HepG2 (cell line): ENCODE measurements around the gene TMEM151A. TPM values are rescaled to one million over a fixed set of nuclear protein-coding genes. Genes with fewer than 3 reads are reported as not detected.

Experiments used
- CHCHD3 ChIP-seq: sonication (generic); formaldehyde crosslinking; IDR thresholded peaks from 2 replicates; pipeline ENCODE4 v1.8.0; 2022; ENCODE audit warnings: mild to moderate bottlenecking, missing genetic modification reagents, moderate library complexity
- KDM5A ChIP-seq: fragments of 200-600 bp; sonication (generic); IDR thresholded peaks from 2 replicates; pipeline ENCODE4 v1.7.0; 2018; ENCODE audit warnings: antibody characterized with exemption, mild to moderate bottlenecking, low read length, borderline replicate concordance
- YEATS4 ChIP-seq: sonication (generic); formaldehyde crosslinking; IDR thresholded peaks from 2 replicates; pipeline ENCODE4 v1.4.0; 2020; ENCODE audit warnings: missing genetic modification reagents, borderline replicate concordance
- ZBTB7A ChIP-seq: sonication (generic); formaldehyde crosslinking; IDR thresholded peaks from 2 replicates; pipeline ENCODE4 v1.8.0; 2022; ENCODE audit warnings: mild to moderate bottlenecking, missing genetic modification reagents
- ZIK1 ChIP-seq: sonication (generic); formaldehyde crosslinking; IDR thresholded peaks from 2 replicates; pipeline ENCODE4 v1.5.0; 2020; ENCODE audit warnings: mild to moderate bottlenecking, low read depth, missing genetic modification reagents, borderline replicate concordance
- ZNF230 ChIP-seq: sonication (generic); formaldehyde crosslinking; IDR thresholded peaks from 2 replicates; pipeline ENCODE4 v1.4.0; 2020; ENCODE audit warnings: mild to moderate bottlenecking, missing genetic modification reagents
- ZNF569 ChIP-seq: sonication (generic); formaldehyde crosslinking; IDR thresholded peaks from 2 replicates; pipeline ENCODE4 v1.5.0; 2020; ENCODE audit warnings: mild to moderate bottlenecking, missing genetic modification reagents, moderate library complexity, borderline replicate concordance
- ZNF737 ChIP-seq: sonication (generic); formaldehyde crosslinking; IDR thresholded peaks from 2 replicates; pipeline ENCODE4 v1.5.0; 2020; ENCODE audit warnings: missing genetic modification reagents, mild to moderate bottlenecking, borderline replicate concordance
- ZNF766 ChIP-seq: sonication (generic); formaldehyde crosslinking; IDR thresholded peaks from 2 replicates; pipeline ENCODE4 v1.5.0; 2020; ENCODE audit warnings: missing genetic modification reagents, borderline replicate concordance
- polyA plus RNA-seq, 8 experiments: library from polyadenylated mRNA; depleted of rRNA in 3 of 8; stranded (reverse) in 7 of 8; unstranded in 1 of 8; fragments of >200 nt; fragmentation: Illumina TruSeq in 4 of 8; extraction: Trizol in 4 of 8; gene quantifications; 2 replicates each; pipeline versions ENCODE4 v1.2.1 to v1.2.3, GENCODE V29; 2011 to 2016; ENCODE audit warnings: low read depth in 4 of 8, missing spikeins in 1 of 8, mixed read lengths in 1 of 8; ENCODE audit not compliant: insufficient read depth in 1 of 8
- total RNA-seq, 5 experiments: library from RNA; depleted of rRNA; stranded (reverse); fragments of >200 nt; fragmentation: Illumina TruSeq; extraction: Trizol; gene quantifications; 2 replicates each; pipeline ENCODE4 v1.2.3, GENCODE V29; 2016; ENCODE audit warnings: low read depth in 1 of 5
- TF ChIP-seq, protein P1 (sequence below): sonication (generic); formaldehyde crosslinking; IDR thresholded peaks from 2 replicates; pipeline ENCODE4 v1.5.1; 2020; ENCODE audit warnings: mild to moderate bottlenecking, missing genetic modification reagents, borderline replicate concordance
- TF ChIP-seq, protein P2 (sequence below): sonication (generic); formaldehyde crosslinking; IDR thresholded peaks from 2 replicates; pipeline ENCODE4 v1.4.0; 2020; ENCODE audit warnings: missing genetic modification reagents, borderline replicate concordance
- TF ChIP-seq, protein P3 (sequence below): sonication (generic); formaldehyde crosslinking; IDR thresholded peaks from 2 replicates; pipeline ENCODE4 v1.9.0; 2021; ENCODE audit warnings: missing genetic modification reagents, borderline replicate concordance
- TF ChIP-seq, protein P4 (sequence below): sonication (generic); formaldehyde crosslinking; IDR thresholded peaks from 2 replicates; pipeline ENCODE4 v1.5.1; 2020; ENCODE audit warnings: mild to moderate bottlenecking, moderate library complexity, missing genetic modification reagents

Gene TMEM151A
- total and polyA plus RNA-seq, 2 of the 13 experiments (the other 11 are each of a cell fraction or from before 2014, with no cell fraction given), result 0.18 to 0.33 TPM

DNA sequence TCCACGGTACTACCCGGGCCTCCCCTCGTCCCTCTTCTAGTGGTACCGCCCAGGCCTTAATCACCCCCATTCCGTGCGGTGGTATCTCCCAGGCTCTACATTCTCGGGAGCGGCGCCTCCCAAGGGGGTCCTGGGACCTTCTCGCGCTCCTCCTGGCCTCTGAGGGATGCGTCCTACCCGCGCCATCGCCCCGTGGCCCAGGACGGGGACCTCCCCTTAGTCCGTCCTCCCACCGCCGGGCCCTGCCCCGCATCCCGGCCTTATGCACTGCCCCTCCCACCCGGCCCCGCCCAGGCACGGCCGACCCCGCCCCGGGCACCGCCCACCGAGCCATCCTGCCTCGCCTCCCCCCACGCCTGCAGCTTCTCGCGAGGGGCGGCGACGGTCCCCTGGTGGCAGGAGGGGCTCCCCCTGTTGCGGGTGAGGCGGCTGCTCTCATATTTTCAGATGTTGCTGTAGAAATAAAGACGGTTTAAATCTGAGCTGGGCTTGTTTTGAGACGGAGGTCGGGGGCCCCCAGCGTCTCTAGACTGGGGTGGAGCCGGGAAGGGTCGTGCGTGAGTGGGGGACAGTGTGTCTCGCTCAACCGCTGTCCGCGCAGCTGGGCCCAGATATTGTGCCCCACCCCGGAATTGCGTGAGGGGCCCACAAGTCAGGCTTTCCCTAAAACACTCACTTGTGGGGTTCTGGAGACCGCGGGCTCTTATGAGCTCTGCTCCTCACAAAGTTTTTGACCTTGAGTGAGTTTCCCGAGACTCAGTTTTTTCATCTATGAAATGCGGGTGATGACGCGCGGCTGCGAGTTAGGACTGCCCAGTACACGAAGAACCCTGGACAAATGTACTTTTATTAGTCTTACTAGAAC lies 24.1 kb upstream of the TMEM151A start (continued):
- TF ChIP-seq, protein P1, sequence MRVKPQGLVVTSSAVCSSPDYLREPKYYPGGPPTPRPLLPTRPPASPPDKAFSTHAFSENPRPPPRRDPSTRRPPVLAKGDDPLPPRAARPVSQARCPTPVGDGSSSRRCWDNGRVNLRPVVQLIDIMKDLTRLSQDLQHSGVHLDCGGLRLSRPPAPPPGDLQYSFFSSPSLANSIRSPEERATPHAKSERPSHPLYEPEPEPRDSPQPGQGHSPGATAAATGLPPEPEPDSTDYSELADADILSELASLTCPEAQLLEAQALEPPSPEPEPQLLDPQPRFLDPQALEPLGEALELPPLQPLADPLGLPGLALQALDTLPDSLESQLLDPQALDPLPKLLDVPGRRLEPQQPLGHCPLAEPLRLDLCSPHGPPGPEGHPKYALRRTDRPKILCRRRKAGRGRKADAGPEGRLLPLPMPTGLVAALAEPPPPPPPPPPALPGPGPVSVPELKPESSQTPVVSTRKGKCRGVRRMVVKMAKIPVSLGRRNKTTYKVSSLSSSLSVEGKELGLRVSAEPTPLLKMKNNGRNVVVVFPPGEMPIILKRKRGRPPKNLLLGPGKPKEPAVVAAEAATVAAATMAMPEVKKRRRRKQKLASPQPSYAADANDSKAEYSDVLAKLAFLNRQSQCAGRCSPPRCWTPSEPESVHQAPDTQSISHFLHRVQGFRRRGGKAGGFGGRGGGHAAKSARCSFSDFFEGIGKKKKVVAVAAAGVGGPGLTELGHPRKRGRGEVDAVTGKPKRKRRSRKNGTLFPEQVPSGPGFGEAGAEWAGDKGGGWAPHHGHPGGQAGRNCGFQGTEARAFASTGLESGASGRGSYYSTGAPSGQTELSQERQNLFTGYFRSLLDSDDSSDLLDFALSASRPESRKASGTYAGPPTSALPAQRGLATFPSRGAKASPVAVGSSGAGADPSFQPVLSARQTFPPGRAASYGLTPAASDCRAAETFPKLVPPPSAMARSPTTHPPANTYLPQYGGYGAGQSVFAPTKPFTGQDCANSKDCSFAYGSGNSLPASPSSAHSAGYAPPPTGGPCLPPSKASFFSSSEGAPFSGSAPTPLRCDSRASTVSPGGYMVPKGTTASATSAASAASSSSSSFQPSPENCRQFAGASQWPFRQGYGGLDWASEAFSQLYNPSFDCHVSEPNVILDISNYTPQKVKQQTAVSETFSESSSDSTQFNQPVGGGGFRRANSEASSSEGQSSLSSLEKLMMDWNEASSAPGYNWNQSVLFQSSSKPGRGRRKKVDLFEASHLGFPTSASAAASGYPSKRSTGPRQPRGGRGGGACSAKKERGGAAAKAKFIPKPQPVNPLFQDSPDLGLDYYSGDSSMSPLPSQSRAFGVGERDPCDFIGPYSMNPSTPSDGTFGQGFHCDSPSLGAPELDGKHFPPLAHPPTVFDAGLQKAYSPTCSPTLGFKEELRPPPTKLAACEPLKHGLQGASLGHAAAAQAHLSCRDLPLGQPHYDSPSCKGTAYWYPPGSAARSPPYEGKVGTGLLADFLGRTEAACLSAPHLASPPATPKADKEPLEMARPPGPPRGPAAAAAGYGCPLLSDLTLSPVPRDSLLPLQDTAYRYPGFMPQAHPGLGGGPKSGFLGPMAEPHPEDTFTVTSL (CRISPR knock-in tag), result no peak
- no peak for TF ChIP-seq ZNF569 (CRISPR knock-in tag)
- no peak for TF ChIP-seq ZNF766
- TF ChIP-seq YEATS4, result no peak; the same call in 1 of the 2 replicates
- TF ChIP-seq CHCHD3, result no peak
- no peak for TF ChIP-seq ZBTB7A (CRISPR knock-in tag)
- TF ChIP-seq ZIK1 (CRISPR knock-in tag), result no peak
- TF ChIP-seq ZNF230 (CRISPR knock-in tag), result no peak; the same call in 1 of the 2 replicates
- TF ChIP-seq, protein P2, sequence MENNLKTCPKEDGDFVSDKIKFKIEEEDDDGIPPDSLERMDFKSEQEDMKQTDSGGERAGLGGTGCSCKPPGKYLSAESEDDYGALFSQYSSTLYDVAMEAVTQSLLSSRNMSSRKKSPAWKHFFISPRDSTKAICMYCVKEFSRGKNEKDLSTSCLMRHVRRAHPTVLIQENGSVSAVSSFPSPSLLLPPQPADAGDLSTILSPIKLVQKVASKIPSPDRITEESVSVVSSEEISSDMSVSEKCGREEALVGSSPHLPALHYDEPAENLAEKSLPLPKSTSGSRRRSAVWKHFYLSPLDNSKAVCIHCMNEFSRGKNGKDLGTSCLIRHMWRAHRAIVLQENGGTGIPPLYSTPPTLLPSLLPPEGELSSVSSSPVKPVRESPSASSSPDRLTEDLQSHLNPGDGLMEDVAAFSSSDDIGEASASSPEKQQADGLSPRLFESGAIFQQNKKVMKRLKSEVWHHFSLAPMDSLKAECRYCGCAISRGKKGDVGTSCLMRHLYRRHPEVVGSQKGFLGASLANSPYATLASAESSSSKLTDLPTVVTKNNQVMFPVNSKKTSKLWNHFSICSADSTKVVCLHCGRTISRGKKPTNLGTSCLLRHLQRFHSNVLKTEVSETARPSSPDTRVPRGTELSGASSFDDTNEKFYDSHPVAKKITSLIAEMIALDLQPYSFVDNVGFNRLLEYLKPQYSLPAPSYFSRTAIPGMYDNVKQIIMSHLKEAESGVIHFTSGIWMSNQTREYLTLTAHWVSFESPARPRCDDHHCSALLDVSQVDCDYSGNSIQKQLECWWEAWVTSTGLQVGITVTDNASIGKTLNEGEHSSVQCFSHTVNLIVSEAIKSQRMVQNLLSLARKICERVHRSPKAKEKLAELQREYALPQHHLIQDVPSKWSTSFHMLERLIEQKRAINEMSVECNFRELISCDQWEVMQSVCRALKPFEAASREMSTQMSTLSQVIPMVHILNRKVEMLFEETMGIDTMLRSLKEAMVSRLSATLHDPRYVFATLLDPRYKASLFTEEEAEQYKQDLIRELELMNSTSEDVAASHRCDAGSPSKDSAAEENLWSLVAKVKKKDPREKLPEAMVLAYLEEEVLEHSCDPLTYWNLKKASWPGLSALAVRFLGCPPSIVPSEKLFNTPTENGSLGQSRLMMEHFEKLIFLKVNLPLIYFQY (CRISPR knock-in tag), result no peak
- no peak for TF ChIP-seq KDM5A
- no peak for TF ChIP-seq ZNF737 (CRISPR knock-in tag)
- TF ChIP-seq, protein P3, sequence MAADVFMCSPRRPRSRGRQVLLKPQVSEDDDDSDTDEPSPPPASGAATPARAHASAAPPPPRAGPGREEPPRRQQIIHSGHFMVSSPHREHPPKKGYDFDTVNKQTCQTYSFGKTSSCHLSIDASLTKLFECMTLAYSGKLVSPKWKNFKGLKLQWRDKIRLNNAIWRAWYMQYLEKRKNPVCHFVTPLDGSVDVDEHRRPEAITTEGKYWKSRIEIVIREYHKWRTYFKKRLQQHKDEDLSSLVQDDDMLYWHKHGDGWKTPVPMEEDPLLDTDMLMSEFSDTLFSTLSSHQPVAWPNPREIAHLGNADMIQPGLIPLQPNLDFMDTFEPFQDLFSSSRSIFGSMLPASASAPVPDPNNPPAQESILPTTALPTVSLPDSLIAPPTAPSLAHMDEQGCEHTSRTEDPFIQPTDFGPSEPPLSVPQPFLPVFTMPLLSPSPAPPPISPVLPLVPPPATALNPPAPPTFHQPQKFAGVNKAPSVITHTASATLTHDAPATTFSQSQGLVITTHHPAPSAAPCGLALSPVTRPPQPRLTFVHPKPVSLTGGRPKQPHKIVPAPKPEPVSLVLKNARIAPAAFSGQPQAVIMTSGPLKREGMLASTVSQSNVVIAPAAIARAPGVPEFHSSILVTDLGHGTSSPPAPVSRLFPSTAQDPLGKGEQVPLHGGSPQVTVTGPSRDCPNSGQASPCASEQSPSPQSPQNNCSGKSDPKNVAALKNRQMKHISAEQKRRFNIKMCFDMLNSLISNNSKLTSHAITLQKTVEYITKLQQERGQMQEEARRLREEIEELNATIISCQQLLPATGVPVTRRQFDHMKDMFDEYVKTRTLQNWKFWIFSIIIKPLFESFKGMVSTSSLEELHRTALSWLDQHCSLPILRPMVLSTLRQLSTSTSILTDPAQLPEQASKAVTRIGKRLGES (CRISPR knock-in tag), result no peak
- TF ChIP-seq, protein P4, sequence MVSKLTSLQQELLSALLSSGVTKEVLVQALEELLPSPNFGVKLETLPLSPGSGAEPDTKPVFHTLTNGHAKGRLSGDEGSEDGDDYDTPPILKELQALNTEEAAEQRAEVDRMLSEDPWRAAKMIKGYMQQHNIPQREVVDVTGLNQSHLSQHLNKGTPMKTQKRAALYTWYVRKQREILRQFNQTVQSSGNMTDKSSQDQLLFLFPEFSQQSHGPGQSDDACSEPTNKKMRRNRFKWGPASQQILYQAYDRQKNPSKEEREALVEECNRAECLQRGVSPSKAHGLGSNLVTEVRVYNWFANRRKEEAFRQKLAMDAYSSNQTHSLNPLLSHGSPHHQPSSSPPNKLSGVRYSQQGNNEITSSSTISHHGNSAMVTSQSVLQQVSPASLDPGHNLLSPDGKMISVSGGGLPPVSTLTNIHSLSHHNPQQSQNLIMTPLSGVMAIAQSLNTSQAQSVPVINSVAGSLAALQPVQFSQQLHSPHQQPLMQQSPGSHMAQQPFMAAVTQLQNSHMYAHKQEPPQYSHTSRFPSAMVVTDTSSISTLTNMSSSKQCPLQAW (CRISPR knock-in tag), result no peak
